ENCODE data around the gene SLC28A1. TPM values are rescaled to one million over a fixed set of nuclear protein-coding genes. Genes with fewer than 3 reads are reported as not detected.

The SLC28A1 gene
- total and polyA plus RNA-seq, 2 of the 4 experiments (the other 2 are of a cell fraction), result not detected

DNA sequence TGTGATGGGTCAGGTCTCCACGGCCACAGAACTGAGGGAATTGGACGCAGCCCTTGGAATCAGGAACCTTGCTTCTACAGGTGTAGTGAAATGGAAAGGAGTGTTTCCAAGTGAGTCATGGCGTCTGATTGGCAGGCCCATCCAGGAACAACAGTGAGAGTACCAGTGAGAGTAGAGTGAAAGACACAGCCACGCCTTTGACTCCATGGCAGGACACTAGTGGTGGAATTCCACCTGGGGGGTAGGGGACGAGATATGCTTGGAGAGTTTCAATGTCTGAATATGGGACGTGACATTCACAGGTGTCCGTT is 3.0 kb upstream of the SLC28A1 start:
- CTCF ChIA-PET, result no interaction called here
- in situ Hi-C loops (cut with MboI; ENCODE audit: low sequenced_read_pairs), result no loop called here

More for the DNA sequence above, 3.0 kb upstream of the SLC28A1 start:
- Histone ChIP-seq H3K56ac (ENCODE audit: extremely low read depth, insufficient read depth, low read length) (no peak overlapping the region), H3K36me3 (ENCODE audit: control insufficient read depth, insufficient read depth, low read length) (no peaks in the 10 kb centered on the region), H2BK120ac (ENCODE audit: low read depth, low read length) (no peak overlapping the region), H3K27ac (ENCODE audit: insufficient read depth, low read length) (no peak overlapping the region), H4K8ac (ENCODE audit: low read depth in 2 of 2, low read length in 2 of 2) (no peak overlapping the region), H3K18ac (ENCODE audit: low read depth, low read length) (no peak overlapping the region), H3K4me3 (ENCODE audit: insufficient read depth, low read depth, low read length) (no peak overlapping the region), H3K9me1 (ENCODE audit: insufficient read depth, low read length) (no peaks in the 10 kb centered on the region), H2BK5ac (ENCODE audit: low read depth, low read length, poor library complexity, severe bottlenecking) (no peak overlapping the region), H3K9ac (ENCODE audit: low read depth, low read length) (no peak overlapping the region), H4K20me1 (ENCODE audit: insufficient read depth, low read length) (no peaks in the 10 kb centered on the region), H2AFZ (replicated peaks; ENCODE audit: low read length, poor library complexity) (no peak overlapping the region), H2AK9ac (replicated peaks; ENCODE audit: low read depth, low read length, poor library complexity) (no peak overlapping the region), H4K91ac (ENCODE audit: insufficient read depth, low read depth, low read length) (no peak overlapping the region), H3K27me3 (ENCODE audit: control insufficient read depth, insufficient read depth, low read length) (peaks cover 26% of the 10 kb centered on the region), H3K4me2 (ENCODE audit: low read depth, low read length) (no peak overlapping the region), H3K4me1 (ENCODE audit: control insufficient read depth, insufficient read depth, low read length) (no peaks in the 10 kb centered on the region), H3K79me1 (ENCODE audit: low read depth in 1 of 2, low read length in 2 of 2) (no peaks in the 10 kb centered on the region), H2BK15ac (ENCODE audit: low read depth, low read length) (no peak overlapping the region), H2AK5ac (ENCODE audit: low read depth, low read length) (no peak overlapping the region), H3K14ac (replicated peaks; ENCODE audit: low read depth, low read length) (no peak overlapping the region), H2BK20ac (ENCODE audit: low read depth, low read length) (no peak overlapping the region), H4K5ac (ENCODE audit: low read depth, low read length) (no peak overlapping the region), H3K4ac (ENCODE audit: low read depth, low read length) (no peak overlapping the region), H3K23ac (ENCODE audit: low read depth, low read length) (no peak overlapping the region), H3K9me3 (ENCODE audit: control insufficient read depth, insufficient read depth, low read length) (no peaks in the 10 kb centered on the region)
- dilution Hi-C loops (cut with HindIII; ENCODE audit: low sequenced_read_pairs, unreplicated experiment) (no loop called here), intact Hi-C loops (cut with micrococcal nuclease) (no loop called here)
- POLR2A ChIA-PET (ENCODE audit: unreplicated experiment), result no interaction called here
- DNase-seq (no peak), ATAC-seq (ENCODE audit: low read depth) (no peak)
- WGBS, 2 experiments (ENCODE audit: extremely low coverage in 2 of 2, insufficient read length in 1 of 2), result 85% methylated on average over 4 of the region's 7 CpGs; no CpG with 5 or more reads in 1 of the 2 experiments
- BruUV-seq (replicated peaks), result no TSS peak
- no peak for TF ChIP-seq RAD21 (IDR thresholded peaks at IDR 0.05; ENCODE audit: low read length)
- TF ChIP-seq RFX5 (IDR thresholded peaks at IDR 0.05; ENCODE audit: low read depth, low read length), result no peak
- TF ChIP-seq RCOR1 (IDR thresholded peaks at IDR 0.05; ENCODE audit: insufficient replicate concordance, low read length), result no peak
- TF ChIP-seq BHLHE40 (IDR thresholded peaks at IDR 0.05; ENCODE audit: low read depth, low read length), result no peak
